GM23338 (cell line): ENCODE measurements around the gene ADGRG2.

Source experiments
- CTCF ChIP-seq, 2 experiments: fragments of 200-600 bp in 1 of 2; sonication (generic) in 1 of 2; conservative IDR thresholded peaks; 2 replicates each; pipeline versions ENCODE4 v1.5.1 to v1.6.1; 2016 to 2017; ENCODE audit warnings: antibody characterized with exemption in 2 of 2, low read depth in 2 of 2, mild to moderate bottlenecking in 2 of 2, moderate library complexity in 1 of 2
- EZH2phosphoT487 ChIP-seq: fragments of 200-600 bp; sonication (generic); IDR thresholded peaks from one replicate; pipeline ENCODE4 v1.8.1; 2018; ENCODE audit warnings: antibody characterized with exemption; ENCODE audit not compliant: unreplicated experiment
- POLR2AphosphoS5 ChIP-seq: IDR thresholded peaks from 2 replicates; pipeline ENCODE4 v1.6.1; 2016; ENCODE audit warnings: antibody characterized with exemption, low read depth

- TF ChIP-seq EZH2phosphoT487 (no peak), CTCF (conservative IDR thresholded peaks at IDR 0.05; ENCODE audit: low read depth in 2 of 2) (no peak), POLR2AphosphoS5 (no peak)
These were observed 157.4 kb downstream of the ADGRG2 start for GRCh38 chrX:18964901-18965300.
